Activated CD8-positive, alpha-beta memory T cell treated with anti-CD3 and anti-CD28 coated beads, Interleukin-2, amount 50 U/mL, for 1 hour (primary cell): Measurements from ENCODE around the gene BEX1.
"Not testable (repeated sequence)": the region's sequence is repeated elsewhere in the genome, so short reads cannot be mapped to it uniquely, and the experiment has no call there.

Source experiments
- DNase-seq: peaks from one replicate; pipeline ENCODE4 v3.0.0-alpha.2; 2020; ENCODE audit errors: extremely low read depth

Gene BEX1

GRCh38 chrX:103063918-103064434 is at the start of gene BEX1:
BEX1 (minus strand) TSS chrX:103064171; CDS start chrX:103063274, 897 bp downstream.
- no peak for DNase-seq

DNA sequence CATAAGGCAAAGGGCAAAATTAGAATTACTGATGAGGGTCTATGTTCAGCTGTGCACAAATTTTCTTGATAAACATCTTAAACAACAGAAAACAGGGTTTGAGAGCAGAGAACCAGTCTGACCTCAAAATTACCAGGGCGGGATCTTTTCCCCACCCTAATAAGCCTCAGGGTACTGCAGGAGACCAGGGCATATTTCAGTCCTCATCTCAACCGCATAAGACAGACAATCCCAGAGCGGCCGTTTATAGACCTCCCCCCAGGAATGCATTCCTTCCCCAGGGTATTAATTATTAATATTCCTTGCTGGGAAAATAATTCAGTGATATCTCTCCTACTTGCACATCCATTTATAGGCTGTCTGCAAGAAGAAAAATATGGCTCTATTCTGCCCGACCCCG is 45.5 kb upstream of the BEX1 start:
- not testable (repeated sequence) for DNase-seq

DNA sequence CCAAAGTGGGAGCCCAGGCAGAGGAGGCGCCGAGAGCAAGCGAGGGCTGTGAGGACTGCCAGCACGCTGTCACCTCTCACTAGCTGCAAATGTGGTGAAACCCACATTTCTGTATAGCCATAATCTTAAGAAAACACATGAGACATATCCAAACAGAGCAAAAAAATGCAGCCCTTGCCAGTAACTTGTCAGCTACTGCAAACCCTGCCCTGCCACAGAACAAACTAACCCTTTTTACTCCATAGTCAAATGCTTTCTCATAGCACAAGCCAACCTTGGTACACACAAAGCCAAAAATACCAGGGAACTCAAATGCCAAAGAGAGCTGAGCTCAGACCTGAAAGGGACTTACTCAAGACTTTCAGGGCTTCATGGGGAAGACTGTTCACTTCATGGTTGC is 43.9 kb upstream of the BEX1 start:
- DNase-seq, result no peak

GRCh38 chrX:103107227-103107737 is 43.3 kb upstream of the BEX1 start:
- DNase-seq, result not testable (repeated sequence)

GRCh38 chrX:103104370-103104769 is 40.4 kb upstream of the BEX1 start:
- not testable (repeated sequence) for DNase-seq

DNA sequence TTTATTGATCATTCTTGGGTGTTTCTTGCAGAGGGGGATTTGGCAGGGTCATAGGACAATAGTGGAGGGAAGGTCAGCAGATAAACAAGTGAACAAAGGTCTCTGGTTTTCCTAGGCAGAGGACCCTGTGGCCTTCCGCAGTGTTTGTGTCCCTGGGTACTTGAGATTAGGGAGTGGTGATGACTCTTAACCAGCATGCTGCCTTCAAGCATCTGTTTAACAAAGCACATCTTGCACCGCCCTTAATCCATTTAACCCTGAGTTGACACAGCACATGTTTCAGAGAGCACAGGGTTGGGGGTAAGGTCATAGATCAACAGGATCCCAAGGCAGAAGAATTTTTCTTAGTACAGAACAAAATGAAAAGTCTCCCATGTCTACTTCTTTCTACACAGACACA is 39.9 kb upstream of the BEX1 start:
- not testable (repeated sequence) for DNase-seq

DNA sequence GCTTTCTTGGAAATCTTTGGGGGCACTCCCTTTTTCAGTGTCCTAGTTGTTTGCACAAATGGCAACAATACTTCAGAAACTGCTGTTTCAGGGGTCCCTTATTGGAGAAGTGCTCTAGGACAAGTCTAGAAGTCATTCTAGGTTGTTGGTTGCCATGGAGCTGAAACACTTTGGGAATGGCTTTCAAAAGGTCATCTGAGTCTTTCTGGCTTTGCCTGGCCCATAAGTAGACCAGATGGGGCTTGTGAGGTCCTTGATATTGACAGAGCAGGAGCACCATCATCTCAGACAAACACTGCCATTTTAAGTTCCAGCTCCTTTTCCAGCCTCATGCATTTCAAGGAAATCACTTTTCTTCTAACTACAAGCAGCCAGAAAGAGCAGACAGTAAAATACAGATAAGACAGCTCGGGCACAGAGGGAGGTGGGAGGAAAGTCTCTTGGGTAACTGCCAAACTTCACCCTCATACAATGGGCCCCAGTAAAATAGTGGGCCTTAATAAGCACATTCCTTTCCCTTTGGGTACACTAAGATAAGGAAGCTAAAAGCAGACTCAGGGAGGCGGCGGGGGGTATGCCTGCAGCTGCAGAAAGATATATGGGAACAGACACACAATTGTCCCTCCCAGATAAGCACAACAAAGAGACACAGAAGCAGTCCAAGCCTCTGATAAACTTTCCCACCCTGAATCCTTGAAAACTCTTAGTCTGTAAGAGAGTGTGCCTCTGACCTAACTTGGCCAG is 37.5 kb upstream of the BEX1 start:
- DNase-seq, result no peak

DNA sequence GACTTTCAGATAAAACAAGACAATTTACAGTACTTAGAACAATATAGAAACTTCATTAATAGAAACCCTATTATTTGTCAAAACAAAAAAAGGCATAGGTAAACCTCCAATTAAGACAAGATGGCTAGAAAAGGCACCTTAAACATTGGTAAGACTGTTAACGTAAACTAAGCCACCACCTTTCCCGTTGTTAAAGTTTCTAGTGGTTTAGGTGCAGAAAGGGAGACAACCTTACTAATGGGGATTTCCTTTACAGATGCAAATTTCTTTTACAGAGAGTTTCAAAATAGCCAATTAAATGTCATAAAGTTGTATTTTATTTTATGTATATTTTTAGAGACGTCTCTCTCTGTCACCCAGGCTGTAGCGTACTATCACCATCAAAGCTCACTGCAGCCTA is 36.5 kb upstream of the BEX1 start:
- DNase-seq, result no peak

- DNase-seq, result no peak
Measured at GRCh38 chrX:103099691-103100090, 35.7 kb upstream of the BEX1 start.

DNA sequence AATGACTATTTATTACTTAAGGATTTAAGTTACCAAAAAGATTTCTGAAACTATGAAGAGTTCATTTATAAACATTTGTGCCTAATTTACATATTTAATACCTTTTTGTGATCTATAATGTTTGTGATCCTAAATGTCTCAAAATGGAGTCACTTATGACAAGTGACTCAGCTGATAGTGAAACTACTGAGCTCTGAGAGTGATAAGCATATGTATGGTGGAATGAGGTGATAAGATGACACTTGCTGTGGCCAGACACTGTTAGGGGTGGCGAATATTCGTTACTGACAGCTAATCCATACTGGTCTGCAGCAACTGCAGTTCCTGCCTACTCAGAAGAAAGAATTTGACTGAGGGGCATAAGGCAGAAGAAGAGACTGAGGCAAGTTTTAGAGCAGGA is 34.5 kb upstream of the BEX1 start:
- no peak for DNase-seq

GRCh38 chrX:103092942-103093341 is 29.0 kb upstream of the BEX1 start, which contains the start of gene NXF3:
NXF3 (minus strand) TSS chrX:103093143; CDS start chrX:103093023, 120 bp downstream.
- DNase-seq, result no peak

GRCh38 chrX:103081051-103081450 is 17.1 kb upstream of the BEX1 start:
- DNase-seq, result no peak

GRCh38 chrX:103073467-103073866 is 9.5 kb upstream of the BEX1 start:
- DNase-seq, result no peak

DNA sequence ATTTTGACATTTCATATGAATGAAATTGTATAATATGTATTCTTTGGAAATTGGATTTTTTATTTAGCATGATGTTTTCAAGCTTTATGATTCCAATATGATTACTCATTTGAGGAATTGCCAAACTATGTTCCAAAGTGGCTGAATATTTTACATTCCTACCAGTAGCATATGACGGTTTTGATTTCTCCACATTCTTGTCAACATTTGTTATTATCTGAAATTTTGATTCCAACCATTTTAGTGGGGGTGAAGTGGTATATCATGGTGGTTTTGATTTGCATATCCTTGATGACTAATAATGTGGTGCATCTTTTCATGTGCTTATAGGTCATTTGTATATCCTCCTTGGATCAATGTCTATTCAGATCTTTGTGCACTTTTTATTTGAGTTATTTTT is 2.6 kb upstream of the BEX1 start:
- no peak for DNase-seq

GRCh38 chrX:103063191-103063845 is 653 bp downstream of the BEX1 start:
- DNase-seq, result no peak

DNA sequence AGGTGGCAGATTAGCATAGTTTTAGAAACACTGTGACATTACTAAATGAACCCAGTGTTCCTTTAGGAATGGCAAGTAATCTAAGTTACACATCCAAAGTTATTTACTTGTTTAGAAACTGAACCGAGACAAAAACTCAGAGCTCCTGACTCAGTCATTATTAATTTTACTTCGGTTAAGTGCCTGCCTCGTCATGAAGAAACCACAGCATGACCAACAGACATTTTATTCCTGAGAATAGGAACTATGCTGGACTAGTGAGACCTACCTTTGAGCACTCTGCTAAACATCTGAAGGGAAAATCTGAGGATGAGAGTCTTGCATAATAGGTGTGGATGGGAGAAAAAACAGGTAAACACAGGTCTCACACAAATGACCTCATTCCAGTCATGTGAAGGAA is 2.5 kb downstream of the BEX1 start:
- no peak for DNase-seq

- no peak for DNase-seq
Measured at GRCh38 chrX:103056902-103057301, 7.1 kb downstream of the BEX1 start.

DNA sequence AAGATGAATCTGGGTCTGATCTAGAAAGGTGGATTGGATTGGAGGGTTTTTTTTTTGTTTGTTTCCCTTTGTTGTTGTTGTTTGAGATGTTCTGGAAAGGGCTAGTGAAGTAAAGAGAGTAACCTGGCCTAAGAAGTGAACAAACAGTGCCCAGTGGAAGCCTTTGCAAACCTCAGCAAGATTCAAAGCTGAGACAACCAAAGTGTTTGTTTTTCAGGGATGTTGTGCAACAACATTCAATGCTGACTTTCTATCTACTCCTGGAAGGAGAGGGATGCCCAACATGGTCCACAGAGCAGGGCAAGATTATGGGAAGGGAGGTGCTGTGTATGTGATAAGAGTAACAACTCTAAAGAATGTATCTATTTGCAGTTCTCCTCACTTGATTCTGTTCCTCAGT is 11.3 kb downstream of the BEX1 start:
- DNase-seq, result no peak

GRCh38 chrX:103051260-103051789 is 12.6 kb downstream of the BEX1 start:
- DNase-seq, result no peak

DNA sequence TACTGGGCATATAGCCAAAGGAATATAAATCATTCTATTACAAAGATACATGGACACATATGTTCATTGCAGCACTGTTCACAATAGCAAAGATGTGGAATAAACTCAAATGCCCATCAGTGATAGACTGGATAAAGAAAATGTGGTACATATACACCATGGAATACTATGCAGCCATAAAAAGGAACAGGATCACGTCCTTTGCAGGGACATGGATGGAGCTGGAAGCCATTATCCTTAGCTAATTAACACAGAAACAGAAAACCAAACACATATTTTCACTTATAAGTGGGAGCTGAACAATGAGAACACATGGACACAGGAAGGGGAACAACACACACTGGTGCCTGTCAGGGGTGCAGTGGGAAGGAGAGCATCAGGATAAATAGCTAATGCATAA is 30.6 kb downstream of the BEX1 start:
- not testable (repeated sequence) for DNase-seq

GRCh38 chrX:103017542-103017941 is 46.4 kb downstream of the BEX1 start:
- DNase-seq, result no peak

- no peak for DNase-seq
Measured at GRCh38 chrX:103012945-103013344, 51.0 kb downstream of the BEX1 start.
